CD4-positive, alpha-beta T cell treated with Interleukin-15 for 1 hour (primary cell): ENCODE results near the gene DDX54.

Source experiments
- DNase-seq: peaks from one replicate; pipeline ENCODE4 v3.0.0-alpha.2; 2020

DDX54 gene

GRCh38 chr12:113116875-113117274 is 68.4 kb downstream of the DDX54 start:
- no peak for DNase-seq

- DNase-seq: no peak
Observed at GRCh38 chr12:113115455-113116126, 69.7 kb downstream of the DDX54 start.

DNA sequence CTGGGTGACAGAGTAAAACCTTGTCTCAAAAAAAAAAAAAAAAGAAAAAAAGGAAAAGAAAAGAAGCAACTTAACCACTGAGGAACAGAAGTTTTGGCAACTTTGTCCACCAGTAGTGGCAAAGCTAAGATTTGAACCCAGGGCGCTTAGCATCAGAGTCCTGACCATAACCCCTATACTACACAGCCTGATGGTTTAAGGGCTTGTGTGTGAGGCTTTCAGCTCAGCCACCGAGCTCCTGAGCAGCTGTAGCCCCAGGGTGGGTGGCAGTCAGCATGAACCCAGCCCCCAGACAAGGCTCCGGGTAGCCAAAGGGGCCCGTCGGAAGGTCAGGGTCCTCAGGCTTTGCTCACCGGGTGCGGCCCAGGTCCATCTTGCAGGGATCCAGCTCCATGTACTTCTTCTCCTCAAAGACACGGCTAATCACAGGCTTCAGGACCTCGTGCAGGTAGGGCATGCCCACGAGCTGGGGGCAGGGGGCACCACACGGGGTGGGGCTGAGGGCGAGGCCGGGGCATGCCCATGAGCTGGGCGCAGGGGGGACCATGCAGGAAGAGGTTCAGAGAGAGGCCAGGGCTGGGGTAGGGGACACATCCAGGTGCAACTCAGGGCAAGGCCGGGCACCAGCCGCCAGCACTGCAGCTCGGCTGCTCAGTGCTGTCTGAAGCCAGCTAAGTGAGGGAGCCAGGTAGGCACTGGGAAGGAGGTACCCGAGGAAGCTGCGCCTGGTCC is 70.7 kb downstream of the DDX54 start:
- no peak for DNase-seq

DNA sequence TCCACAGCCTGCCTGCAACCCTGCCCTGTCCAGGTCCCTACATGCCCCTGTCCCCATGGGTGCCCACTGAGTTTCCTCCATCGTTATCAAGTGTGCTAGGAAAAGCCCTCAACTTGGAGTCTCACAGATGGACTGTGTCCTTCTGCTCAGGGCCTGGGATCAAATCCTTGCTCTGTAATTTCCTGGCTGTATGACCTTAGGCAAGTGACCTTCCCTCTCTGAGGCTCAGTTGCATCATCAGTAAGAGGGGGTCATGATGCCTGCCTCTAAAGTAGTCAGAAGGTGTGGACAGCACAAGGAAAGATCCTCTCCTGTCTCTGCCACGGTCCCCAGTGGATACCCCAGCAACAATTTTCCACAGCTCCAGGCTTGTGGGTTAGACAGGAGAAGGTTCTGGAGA is 71.9 kb downstream of the DDX54 start:
- DNase-seq: no peak

GRCh38 chr12:113112043-113112899 is 73.0 kb downstream of the DDX54 start:
- DNase-seq: no peak

DNA sequence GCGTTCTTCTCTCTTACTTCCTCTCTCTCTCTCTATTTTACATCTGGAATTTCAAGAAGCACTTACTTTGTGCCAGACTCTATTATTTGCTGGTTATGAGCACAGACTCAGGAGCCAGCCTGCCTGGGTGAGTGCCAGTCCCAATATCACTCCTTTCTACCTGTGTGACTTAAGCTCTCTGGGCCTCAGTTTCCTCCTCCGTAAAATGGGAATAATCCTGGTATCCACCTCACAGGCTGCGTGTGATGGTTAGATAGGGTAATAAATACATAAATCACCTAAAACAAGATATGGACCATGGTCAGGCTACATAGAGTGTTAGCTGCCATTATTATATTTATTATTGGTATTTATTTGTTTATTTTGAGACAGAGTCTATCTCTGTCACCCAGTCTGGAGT is 74.0 kb downstream of the DDX54 start:
- DNase-seq: no peak

DNA sequence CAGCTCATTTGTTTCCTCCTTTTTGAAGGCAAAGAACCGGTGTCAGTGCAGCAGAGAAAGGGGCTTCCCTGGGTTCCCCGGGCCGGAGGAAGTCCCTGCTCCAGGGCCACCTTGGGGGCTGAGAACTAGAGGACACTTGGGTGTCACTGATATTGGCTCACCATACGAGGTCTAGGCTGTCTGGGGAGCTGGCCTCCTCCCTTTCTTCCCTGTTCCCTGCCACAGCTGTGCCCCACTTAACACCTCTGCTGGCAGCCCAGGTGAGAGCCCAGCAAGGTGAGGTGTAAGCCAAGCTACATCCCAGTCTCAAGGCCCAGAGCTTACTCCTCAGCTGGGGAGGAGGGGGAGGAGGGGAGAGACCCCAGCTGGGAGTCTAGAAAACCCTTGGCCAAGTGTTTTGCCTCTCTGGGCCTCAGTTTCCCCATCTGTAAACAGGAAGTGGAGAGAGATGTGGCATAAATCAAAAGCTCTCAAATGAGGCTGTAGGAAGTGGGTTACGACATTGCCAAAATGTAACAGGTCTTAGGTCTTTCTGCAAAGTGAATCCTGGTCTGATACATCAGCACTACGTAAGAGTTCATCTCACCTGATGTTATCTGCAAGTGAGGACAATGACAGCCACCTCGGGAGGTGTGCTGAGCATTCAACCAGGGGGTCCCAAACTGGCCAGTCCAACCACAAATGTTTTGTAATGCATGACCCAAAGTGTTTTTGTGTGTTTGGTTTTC is 75.2 kb downstream of the DDX54 start:
- no peak for DNase-seq

DNA sequence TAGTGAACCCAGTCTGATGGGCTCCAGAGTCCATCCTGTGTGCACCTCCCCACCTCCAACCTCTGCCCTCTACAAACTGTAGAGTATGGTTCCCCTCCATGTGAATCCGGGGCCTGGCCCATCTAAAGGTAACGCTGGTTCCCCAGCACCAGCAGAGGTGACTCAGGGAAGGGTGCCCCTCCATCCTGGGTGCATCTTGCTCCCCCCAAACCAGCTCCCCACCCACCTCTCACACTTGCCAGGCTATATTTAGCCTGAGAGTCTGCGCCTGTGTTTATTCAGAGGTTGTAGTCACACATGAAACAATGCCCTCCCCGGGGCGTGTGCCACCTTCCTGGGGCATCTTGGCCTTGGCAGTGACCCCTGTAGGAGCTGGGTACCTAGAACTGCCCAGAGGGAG is 75.9 kb downstream of the DDX54 start:
- no peak for DNase-seq

- no peak for DNase-seq
Observed at GRCh38 chr12:113108308-113108707, 77.0 kb downstream of the DDX54 start.
